HepG2 (cell line): ENCODE results near the gene MTNR1A. TPM values are rescaled to one million over a fixed set of nuclear protein-coding genes. Genes with fewer than 3 reads are reported as not detected.

Source experiments
- ATAC-seq: fragments of 200-7000 bp; cut with Tn5 transposase; 3 replicates; pipeline ENCODE4 v1.9.1; 2020; ENCODE audit warnings: mild to moderate bottlenecking, moderate library complexity
- BruUV-seq: library from RNA; stranded (reverse); fragments of 400-500 nt; replicated peaks from 2 replicates; lab custom pipeline; 2021; lab: Mats Ljungman, UMichigan
- CTCF ChIA-PET: fragments of 300-600 bp; formaldehyde crosslinking; extraction: SDS; loops from one replicate; lab custom pipeline; 2021; ENCODE audit warnings: low total read pairs, inconsistent platforms, low intra/inter-chr PET ratio; lab: Yijun Ruan, JAX
- POLR2A ChIA-PET: fragments of 350-600 bp; sonication (Branson Sonifier 250); formaldehyde crosslinking; loops from one replicate; lab custom pipeline; 2020; ENCODE audit warnings: antibody characterized with exemption, inconsistent platforms; lab: Yijun Ruan, JAX
- DNase-seq: peaks from one replicate; pipeline ENCODE4 v3.0.0-alpha.2; 2015; ENCODE audit warnings: low spot score
- FAIRE-seq: peaks from 3 replicates; lab custom pipeline; 2011; peaks lifted over from hg19 to GRCh38; lab: Jason Lieb, UNC
- H2AFZ ChIP-seq: one replicate; pipeline ENCODE4 v1.6.1; 2011; ENCODE audit warnings: low read length, inconsistent platforms
- H3K27ac ChIP-seq: fragments of 300-600 bp; 3 replicates; pipeline ENCODE4 v1.8.0; 2011; ENCODE audit warnings: mixed run types, mild to moderate bottlenecking, mixed read lengths, low read length, inconsistent platforms; ENCODE audit not compliant: insufficient read depth; ENCODE audit errors: extremely low read length
- H3K27me3 ChIP-seq, 2 experiments: fragments of 200-600 bp in 1 of 2; 2 replicates in 1 of 2; 3 replicates in 1 of 2; pipeline versions ENCODE4 v1.6.0 to v1.8.0; 2011; ENCODE audit warnings: low read length in 2 of 2, mild to moderate bottlenecking in 2 of 2, moderate library complexity in 2 of 2, inconsistent platforms in 1 of 2; ENCODE audit not compliant: insufficient read depth in 2 of 2, control insufficient read depth in 1 of 2
- H3K36me3 ChIP-seq, 2 experiments: fragments of 200-600 bp in 1 of 2; replicated peaks in 1 of 2; 2 replicates in 1 of 2; 3 replicates in 1 of 2; pipeline versions ENCODE4 v1.5.1 to v1.8.0; 2011; ENCODE audit warnings: low read length in 2 of 2, inconsistent platforms in 1 of 2; ENCODE audit not compliant: insufficient read depth in 2 of 2, control insufficient read depth in 1 of 2
- H3K4me1 ChIP-seq: 2 replicates; pipeline ENCODE4 v1.5.1; 2012; ENCODE audit warnings: low read length, inconsistent platforms; ENCODE audit not compliant: insufficient read depth
- H3K4me2 ChIP-seq: 2 replicates; pipeline ENCODE4 v1.6.0; 2011; ENCODE audit warnings: low read depth, low read length, inconsistent platforms
- H3K4me3 ChIP-seq, 3 experiments: fragments of 200-600 bp in 1 of 3; sonication (generic), shearing (Covaris generic) in 1 of 3; replicated peaks in 1 of 3; 2 replicates each; pipeline ENCODE4 v1.5.1; 2011 to 2016; ENCODE audit warnings: low read length in 3 of 3, inconsistent platforms in 2 of 3, low read depth in 2 of 3, mild to moderate bottlenecking in 2 of 3, control low read depth in 1 of 3, mixed read lengths in 1 of 3; ENCODE audit not compliant: insufficient read depth in 1 of 3
- H3K79me2 ChIP-seq: one replicate; pipeline ENCODE4 v1.6.1; 2011; ENCODE audit warnings: low read length, inconsistent platforms; ENCODE audit not compliant: insufficient read depth
- H3K9ac ChIP-seq: 2 replicates; pipeline ENCODE4 v1.6.0; 2011; ENCODE audit warnings: mild to moderate bottlenecking, low read depth, low read length, inconsistent platforms; ENCODE audit not compliant: insufficient read depth
- H3K9me3 ChIP-seq: 2 replicates; pipeline ENCODE4 v1.5.1; 2012; ENCODE audit warnings: mild to moderate bottlenecking, low read length
- H4K20me1 ChIP-seq: 2 replicates; pipeline ENCODE4 v1.6.0; 2011; ENCODE audit warnings: inconsistent platforms, mild to moderate bottlenecking, low read length, moderate library complexity; ENCODE audit not compliant: insufficient read depth
- BRD4 ChIP-seq: sonication (generic); formaldehyde crosslinking; IDR thresholded peaks from 2 replicates; pipeline ENCODE4 v1.4.0; 2020; ENCODE audit warnings: missing genetic modification reagents
- FOSL2 ChIP-seq: sonication (generic); formaldehyde crosslinking; IDR thresholded peaks from 2 replicates; pipeline ENCODE4 v1.4.0; 2020; ENCODE audit warnings: missing genetic modification reagents
- GABPA ChIP-seq, 2 experiments: IDR thresholded peaks; 2 replicates each; pipeline ENCODE4 v1.6.1; 2011 to 2016; ENCODE audit warnings: low read depth in 2 of 2, low read length in 1 of 2, missing biosample characterization in 1 of 2, missing genetic modification characterization in 1 of 2
- HIVEP1 ChIP-seq: sonication (generic); formaldehyde crosslinking; IDR thresholded peaks from 2 replicates; pipeline ENCODE4 v1.4.0; 2020; ENCODE audit warnings: mild to moderate bottlenecking, missing genetic modification reagents
- HMG20A ChIP-seq: IDR thresholded peaks from 2 replicates; pipeline ENCODE4 v1.6.1; 2016; ENCODE audit warnings: borderline replicate concordance
- IKZF1 ChIP-seq: fragments of 450-650 bp; IDR thresholded peaks from 2 replicates; pipeline ENCODE4 v1.7.1; 2016
- NR2F1 ChIP-seq, 2 experiments: fragments of 450-650 bp in 1 of 2; formaldehyde crosslinking in 1 of 2; IDR thresholded peaks; 2 replicates each; pipeline versions ENCODE4 v1.5.0 to v1.6.1; 2016 to 2020; ENCODE audit warnings: mild to moderate bottlenecking in 1 of 2, missing compliant biosample characterization in 1 of 2, missing genetic modification reagents in 1 of 2, moderate library complexity in 1 of 2
- PAXIP1 ChIP-seq: sonication (generic); formaldehyde crosslinking; conservative IDR thresholded peaks from 2 replicates; pipeline ENCODE4 v1.4.0; 2020; ENCODE audit warnings: mild to moderate bottlenecking, missing genetic modification reagents, moderate library complexity
- PITX1 ChIP-seq: sonication (generic); formaldehyde crosslinking; IDR thresholded peaks from 2 replicates; pipeline ENCODE4 v1.5.1; 2020; ENCODE audit warnings: mild to moderate bottlenecking, missing genetic modification reagents
- PRPF4 ChIP-seq: fragments of 200-400 bp; formaldehyde crosslinking; IDR thresholded peaks from 2 replicates; pipeline ENCODE4 v1.6.1; 2016; ENCODE audit warnings: low read length, low read depth; ENCODE audit not compliant: poor library complexity, severe bottlenecking
- THAP11 ChIP-seq: IDR thresholded peaks from 2 replicates; pipeline ENCODE4 v1.6.1; 2016; ENCODE audit warnings: missing biosample characterization, missing genetic modification reagents
- U2AF1 ChIP-seq: fragments of 200-400 bp; formaldehyde crosslinking; optimal IDR thresholded peaks from 2 replicates; pipeline ENCODE3; 2017; ENCODE audit warnings: mild to moderate bottlenecking, low read depth, low read length
- ZMAT3 ChIP-seq: sonication (generic); formaldehyde crosslinking; conservative IDR thresholded peaks from 2 replicates; pipeline ENCODE4 v1.7.0; 2021; ENCODE audit warnings: missing genetic modification reagents
- ZNF101 ChIP-seq: sonication (generic); formaldehyde crosslinking; IDR thresholded peaks from 2 replicates; pipeline ENCODE4 v1.4.0; 2020; ENCODE audit warnings: mild to moderate bottlenecking, low read depth, missing genetic modification reagents, borderline replicate concordance
- ZNF382 ChIP-seq: sonication (generic); formaldehyde crosslinking; IDR thresholded peaks from 2 replicates; pipeline ENCODE4 v1.5.0; 2020; ENCODE audit warnings: missing genetic modification reagents, mild to moderate bottlenecking, borderline replicate concordance
- ZNF749 ChIP-seq: sonication (generic); formaldehyde crosslinking; IDR thresholded peaks from 2 replicates; pipeline ENCODE4 v1.8.0; 2022; ENCODE audit warnings: mild to moderate bottlenecking, missing genetic modification reagents, moderate library complexity, borderline replicate concordance
- ZSCAN31 ChIP-seq: sonication (generic); formaldehyde crosslinking; IDR thresholded peaks from 2 replicates; pipeline ENCODE4 v1.5.0; 2020; ENCODE audit warnings: low read depth, mild to moderate bottlenecking, missing genetic modification reagents
- WGBS: methylation state at CpG from one replicate; pipeline ENCODE4 v1.1.6; 2017; ENCODE audit warnings: low lambda C conversion rate; 5-methylcytosine and 5-hydroxymethylcytosine counted together
- in situ Hi-C: cut with HindIII; loops from 2 replicates; pipeline ENCODE4 v1.10.0; 2017; ENCODE audit warnings: low pct_unique_long_range_greater_than_20kb; ENCODE audit not compliant: extremely low pct_ligation_motif_present
- intact Hi-C: fragments of 100-400 bp; cut with micrococcal nuclease; formaldehyde crosslinking; loops from one replicate; pipeline ENCODE4 v1.10.0; 2022; ENCODE audit not compliant: unreplicated experiment
- polyA plus RNA-seq, 8 experiments: library from polyadenylated mRNA; depleted of rRNA in 3 of 8; stranded (reverse) in 7 of 8; unstranded in 1 of 8; fragments of >200 nt; fragmentation: Illumina TruSeq in 4 of 8; extraction: Trizol in 4 of 8; gene quantifications; 2 replicates each; pipeline versions ENCODE4 v1.2.1 to v1.2.3, GENCODE V29; 2011 to 2016; ENCODE audit warnings: low read depth in 4 of 8, missing spikeins in 1 of 8, mixed read lengths in 1 of 8; ENCODE audit not compliant: insufficient read depth in 1 of 8
- total RNA-seq, 5 experiments: library from RNA; depleted of rRNA; stranded (reverse); fragments of >200 nt; fragmentation: Illumina TruSeq; extraction: Trizol; gene quantifications; 2 replicates each; pipeline ENCODE4 v1.2.3, GENCODE V29; 2016; ENCODE audit warnings: low read depth in 1 of 5
- TF ChIP-seq, protein P1 (sequence below): IDR thresholded peaks from 2 replicates; pipeline ENCODE4 v1.6.1; 2018; ENCODE audit warnings: missing genetic modification reagents, mild to moderate bottlenecking, missing compliant biosample characterization

MTNR1A gene
- total and polyA plus RNA-seq, 2 of the 13 experiments (the other 11 are each of a cell fraction or from before 2014, with no cell fraction given), result not detected

GRCh38 chr4:186560647-186561046, 5.3 kb upstream of the MTNR1A start:
- no peak overlapping the region for H2AFZ ChIP-seq
- ChIA-PET POLR2A (no interaction called here), CTCF (no interaction called here)
- no peaks in the 10 kb centered on the region for H3K4me1 ChIP-seq
- no peaks in the 10 kb centered on the region for H3K36me3 ChIP-seq
- ATAC-seq, result no peak
- FAIRE-seq, result no peak
- H3K4me2 ChIP-seq, result no peak overlapping the region
- H3K27ac ChIP-seq, result no peak overlapping the region
- no peaks in the 10 kb centered on the region for H3K9me3 ChIP-seq
- H4K20me1 ChIP-seq, result no peaks in the 10 kb centered on the region
- no peak for DNase-seq
- 11% methylated on average over 3 of the region's 3 CpGs for WGBS
- H3K27me3 ChIP-seq, result peaks cover 0 to 8% of the 10 kb centered on the region in 2 experiments; a peak in 2 of 5 replicates
- in situ Hi-C loops (no loop called here), intact Hi-C loops (no loop called here)
- TF ChIP-seq ZNF101 (no peak), BRD4 (no peak), GABPA (IDR thresholded peaks at IDR 0.05; ENCODE audit: low read depth, low read length) (no peak), GABPA (CRISPR knock-in tag; IDR thresholded peaks at IDR 0.05; ENCODE audit: low read depth) (no peak), THAP11 (CRISPR knock-in tag) (no peak), PRPF4 (no peak), FOSL2 (CRISPR knock-in tag) (no peak), ZNF382 (CRISPR knock-in tag) (no peak), NR2F1 (CRISPR knock-in tag; IDR thresholded peaks at IDR 0.05) (no peak), PAXIP1 (no peak), HMG20A (no peak), U2AF1 (no peak), ZMAT3 (CRISPR knock-in tag) (no peak), IKZF1 (no peak), PITX1 (CRISPR knock-in tag) (no peak), ZSCAN31 (CRISPR knock-in tag) (no peak), HIVEP1 (CRISPR knock-in tag) (no peak), ZNF749 (CRISPR knock-in tag) (no peak)
- TF ChIP-seq, protein P1, sequence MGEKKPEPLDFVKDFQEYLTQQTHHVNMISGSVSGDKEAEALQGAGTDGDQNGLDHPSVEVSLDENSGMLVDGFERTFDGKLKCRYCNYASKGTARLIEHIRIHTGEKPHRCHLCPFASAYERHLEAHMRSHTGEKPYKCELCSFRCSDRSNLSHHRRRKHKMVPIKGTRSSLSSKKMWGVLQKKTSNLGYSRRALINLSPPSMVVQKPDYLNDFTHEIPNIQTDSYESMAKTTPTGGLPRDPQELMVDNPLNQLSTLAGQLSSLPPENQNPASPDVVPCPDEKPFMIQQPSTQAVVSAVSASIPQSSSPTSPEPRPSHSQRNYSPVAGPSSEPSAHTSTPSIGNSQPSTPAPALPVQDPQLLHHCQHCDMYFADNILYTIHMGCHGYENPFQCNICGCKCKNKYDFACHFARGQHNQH, result no peak
- no peaks in the 10 kb centered on the region for H3K79me2 ChIP-seq
- H3K4me3 ChIP-seq, result no peak overlapping the region
- H3K9ac ChIP-seq, result no peak overlapping the region
- no TSS peak for BruUV-seq
